Neural cell (in vitro differentiated cells): ENCODE results near the gene WWC2. TPM values are rescaled to one million over a fixed set of nuclear protein-coding genes. Genes with fewer than 3 reads are reported as not detected.

Experiments used
- H2AFZ ChIP-seq: fragments of 200-600, 300-800 bp; sonication (generic), shearing (Covaris generic); 2 replicates; pipeline ENCODE4 v1.6.0; 2014; ENCODE audit warnings: low read depth, mild to moderate bottlenecking, antibody characterized with exemption, low read length, moderate library complexity
- H3F3A ChIP-seq: fragments of 200-600 bp; shearing (Covaris generic); 2 replicates; pipeline ENCODE4 v1.6.1; 2016; ENCODE audit warnings: mild to moderate bottlenecking, moderate library complexity, mixed read lengths, antibody characterized with exemption, low read length; ENCODE audit not compliant: insufficient read depth, poor library complexity, severe bottlenecking
- H3K27ac ChIP-seq: fragments of 200-600, 300-800 bp; sonication (generic), shearing (Covaris generic); 2 replicates; pipeline ENCODE4 v1.5.1; 2014; ENCODE audit warnings: mild to moderate bottlenecking, low read length, moderate library complexity
- H3K27me3 ChIP-seq: fragments of 300-800, 200-600 bp; sonication (generic), shearing (Covaris generic); 2 replicates; pipeline ENCODE4 v1.6.0; 2014; ENCODE audit warnings: mild to moderate bottlenecking, low read depth, low read length, moderate library complexity; ENCODE audit not compliant: insufficient read depth
- H3K36me3 ChIP-seq: fragments of 300-800, 200-600 bp; sonication (generic), shearing (Covaris generic); 2 replicates; pipeline ENCODE4 v1.5.1; 2014; ENCODE audit warnings: mild to moderate bottlenecking, antibody characterized with exemption, low read length, moderate library complexity; ENCODE audit not compliant: insufficient read depth
- H3K4me2 ChIP-seq: fragments of 300-800, 200-600 bp; sonication (generic), shearing (Covaris generic); 2 replicates; pipeline ENCODE4 v1.6.0; 2014; ENCODE audit warnings: mild to moderate bottlenecking, low read length
- H3K4me3 ChIP-seq: fragments of 300-800, 200-600 bp; sonication (generic), shearing (Covaris generic); 2 replicates; pipeline ENCODE4 v1.5.1; 2014; ENCODE audit warnings: mild to moderate bottlenecking, low read length, moderate library complexity
- H3K79me2 ChIP-seq: fragments of 200-600 bp; shearing (Covaris generic); replicated peaks from 2 replicates; pipeline ENCODE4 v1.6.0; 2014; ENCODE audit warnings: mild to moderate bottlenecking, low read length, moderate library complexity; ENCODE audit not compliant: insufficient read depth
- H3K9ac ChIP-seq: fragments of 300-800, 200-600 bp; sonication (generic), shearing (Covaris generic); 2 replicates; pipeline ENCODE4 v1.6.1; 2016; ENCODE audit warnings: mild to moderate bottlenecking, low read length, mixed read lengths
- H3K9me2 ChIP-seq: fragments of 200-600 bp; shearing (Covaris generic); 2 replicates; pipeline ENCODE4 v1.6.1; 2016; ENCODE audit warnings: mild to moderate bottlenecking, low read length, mixed read lengths; ENCODE audit not compliant: insufficient read depth
- H3K9me3 ChIP-seq: fragments of 200-600, 300-800 bp; sonication (generic), shearing (Covaris generic); 2 replicates; pipeline ENCODE4 v1.6.1; 2016; ENCODE audit warnings: mild to moderate bottlenecking, mixed run types, low read length, moderate library complexity, mixed read lengths
- H4K20me1 ChIP-seq: fragments of 200-600 bp; shearing (Covaris generic); 2 replicates; pipeline ENCODE4 v1.6.1; 2016; ENCODE audit warnings: mild to moderate bottlenecking, mixed run types; ENCODE audit not compliant: insufficient read depth
- EP300 ChIP-seq: fragments of 450-650 bp; conservative IDR thresholded peaks from 2 replicates; pipeline ENCODE4 v1.6.1; 2014; ENCODE audit warnings: antibody characterized with exemption, mild to moderate bottlenecking, moderate library complexity; ENCODE audit not compliant: poor library complexity, severe bottlenecking
- EZH2 ChIP-seq: fragments of 200-600, 300-800 bp; shearing (Covaris generic), sonication (generic); IDR thresholded peaks from 2 replicates; pipeline ENCODE4 v1.6.1; 2014; ENCODE audit warnings: antibody characterized with exemption, low read length, borderline replicate concordance, mild to moderate bottlenecking; ENCODE audit not compliant: insufficient read depth, poor library complexity, severe bottlenecking
- MXI1 ChIP-seq: fragments of 450-650 bp; conservative IDR thresholded peaks from 2 replicates; pipeline ENCODE4 v1.6.1; 2014; ENCODE audit warnings: antibody characterized with exemption, mild to moderate bottlenecking; ENCODE audit not compliant: poor library complexity, severe bottlenecking
- POLR2AphosphoS5 ChIP-seq: IDR thresholded peaks from 2 replicates; pipeline ENCODE4 v1.6.1; 2012
- RAD21 ChIP-seq: fragments of 450-650 bp; conservative IDR thresholded peaks from 2 replicates; pipeline ENCODE4 v1.6.1; 2014; ENCODE audit warnings: antibody characterized with exemption, mild to moderate bottlenecking, moderate library complexity
- SMC3 ChIP-seq: fragments of 450-650 bp; conservative IDR thresholded peaks from 2 replicates; pipeline ENCODE4 v1.6.1; 2014; ENCODE audit warnings: antibody characterized with exemption, mild to moderate bottlenecking, moderate library complexity; ENCODE audit not compliant: poor library complexity
- TAF1 ChIP-seq: IDR thresholded peaks from 2 replicates; pipeline ENCODE4 v1.6.1; 2012; ENCODE audit warnings: low read depth
- polyA plus RNA-seq: library from polyadenylated mRNA; depleted of rRNA; stranded (reverse); fragments of >200 nt; gene quantifications from 2 replicates; pipeline ENCODE4 v1.2.3, GENCODE V29; 2014
- TF ChIP-seq, protein P1 (sequence below): fragments of 450-650 bp; IDR thresholded peaks from 2 replicates; pipeline ENCODE4 v1.5.1; 2014; ENCODE audit warnings: antibody characterized with exemption, mild to moderate bottlenecking, moderate library complexity; ENCODE audit not compliant: poor library complexity, severe bottlenecking
- TF ChIP-seq, protein P2 (sequence below): IDR thresholded peaks from 2 replicates; pipeline ENCODE4 v1.6.1; 2012; ENCODE audit warnings: borderline replicate concordance

The WWC2 gene
- polyA plus RNA-seq, 1 donor from 2014 or later, result 5.7 TPM

DNA sequence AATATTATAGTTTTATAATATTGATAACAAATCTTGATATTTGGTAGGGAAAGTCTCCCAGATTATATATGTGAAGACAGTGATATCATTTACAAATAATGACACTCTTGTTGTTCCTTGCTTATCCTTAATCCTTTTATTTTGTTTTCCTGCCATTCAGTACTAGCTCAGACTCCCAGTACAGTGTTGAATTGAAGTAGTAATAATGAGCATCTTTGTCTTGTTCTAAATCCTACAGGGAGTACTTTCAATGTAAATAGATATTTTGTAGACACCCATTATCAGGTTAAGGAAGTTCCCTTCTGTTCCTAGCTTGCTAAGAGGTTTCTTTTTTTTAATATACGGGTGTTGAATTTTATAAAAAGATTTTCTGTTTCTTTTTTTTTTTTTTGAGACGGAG lies 33.0 kb downstream of the WWC2 start:
- no peak overlapping the region for H3K4me3 ChIP-seq
- no peaks in the 10 kb centered on the region for H3K9me3 ChIP-seq
- no peaks in the 10 kb centered on the region for H3K79me2 ChIP-seq
- H3F3A ChIP-seq, result no peaks in the 10 kb centered on the region
- no peaks in the 10 kb centered on the region for H3K36me3 ChIP-seq
- no peak overlapping the region for H2AFZ ChIP-seq
- H3K27ac ChIP-seq, result no peak overlapping the region
- TF ChIP-seq POLR2AphosphoS5 (no peak), MXI1 (no peak), EP300 (no peak), EZH2 (no peak), SMC3 (no peak), TAF1 (no peak), RAD21 (no peak)
- TF ChIP-seq, protein P1, sequence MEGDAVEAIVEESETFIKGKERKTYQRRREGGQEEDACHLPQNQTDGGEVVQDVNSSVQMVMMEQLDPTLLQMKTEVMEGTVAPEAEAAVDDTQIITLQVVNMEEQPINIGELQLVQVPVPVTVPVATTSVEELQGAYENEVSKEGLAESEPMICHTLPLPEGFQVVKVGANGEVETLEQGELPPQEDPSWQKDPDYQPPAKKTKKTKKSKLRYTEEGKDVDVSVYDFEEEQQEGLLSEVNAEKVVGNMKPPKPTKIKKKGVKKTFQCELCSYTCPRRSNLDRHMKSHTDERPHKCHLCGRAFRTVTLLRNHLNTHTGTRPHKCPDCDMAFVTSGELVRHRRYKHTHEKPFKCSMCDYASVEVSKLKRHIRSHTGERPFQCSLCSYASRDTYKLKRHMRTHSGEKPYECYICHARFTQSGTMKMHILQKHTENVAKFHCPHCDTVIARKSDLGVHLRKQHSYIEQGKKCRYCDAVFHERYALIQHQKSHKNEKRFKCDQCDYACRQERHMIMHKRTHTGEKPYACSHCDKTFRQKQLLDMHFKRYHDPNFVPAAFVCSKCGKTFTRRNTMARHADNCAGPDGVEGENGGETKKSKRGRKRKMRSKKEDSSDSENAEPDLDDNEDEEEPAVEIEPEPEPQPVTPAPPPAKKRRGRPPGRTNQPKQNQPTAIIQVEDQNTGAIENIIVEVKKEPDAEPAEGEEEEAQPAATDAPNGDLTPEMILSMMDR, result no peak
- TF ChIP-seq, protein P2, sequence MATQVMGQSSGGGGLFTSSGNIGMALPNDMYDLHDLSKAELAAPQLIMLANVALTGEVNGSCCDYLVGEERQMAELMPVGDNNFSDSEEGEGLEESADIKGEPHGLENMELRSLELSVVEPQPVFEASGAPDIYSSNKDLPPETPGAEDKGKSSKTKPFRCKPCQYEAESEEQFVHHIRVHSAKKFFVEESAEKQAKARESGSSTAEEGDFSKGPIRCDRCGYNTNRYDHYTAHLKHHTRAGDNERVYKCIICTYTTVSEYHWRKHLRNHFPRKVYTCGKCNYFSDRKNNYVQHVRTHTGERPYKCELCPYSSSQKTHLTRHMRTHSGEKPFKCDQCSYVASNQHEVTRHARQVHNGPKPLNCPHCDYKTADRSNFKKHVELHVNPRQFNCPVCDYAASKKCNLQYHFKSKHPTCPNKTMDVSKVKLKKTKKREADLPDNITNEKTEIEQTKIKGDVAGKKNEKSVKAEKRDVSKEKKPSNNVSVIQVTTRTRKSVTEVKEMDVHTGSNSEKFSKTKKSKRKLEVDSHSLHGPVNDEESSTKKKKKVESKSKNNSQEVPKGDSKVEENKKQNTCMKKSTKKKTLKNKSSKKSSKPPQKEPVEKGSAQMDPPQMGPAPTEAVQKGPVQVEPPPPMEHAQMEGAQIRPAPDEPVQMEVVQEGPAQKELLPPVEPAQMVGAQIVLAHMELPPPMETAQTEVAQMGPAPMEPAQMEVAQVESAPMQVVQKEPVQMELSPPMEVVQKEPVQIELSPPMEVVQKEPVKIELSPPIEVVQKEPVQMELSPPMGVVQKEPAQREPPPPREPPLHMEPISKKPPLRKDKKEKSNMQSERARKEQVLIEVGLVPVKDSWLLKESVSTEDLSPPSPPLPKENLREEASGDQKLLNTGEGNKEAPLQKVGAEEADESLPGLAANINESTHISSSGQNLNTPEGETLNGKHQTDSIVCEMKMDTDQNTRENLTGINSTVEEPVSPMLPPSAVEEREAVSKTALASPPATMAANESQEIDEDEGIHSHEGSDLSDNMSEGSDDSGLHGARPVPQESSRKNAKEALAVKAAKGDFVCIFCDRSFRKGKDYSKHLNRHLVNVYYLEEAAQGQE, result no peak
- H3K4me2 ChIP-seq, result no peak overlapping the region
- no peaks in the 10 kb centered on the region for H4K20me1 ChIP-seq
- H3K9ac ChIP-seq, result no peak overlapping the region
- H3K27me3 ChIP-seq, result no peaks in the 10 kb centered on the region
- H3K9me2 ChIP-seq, result no peaks in the 10 kb centered on the region

DNA sequence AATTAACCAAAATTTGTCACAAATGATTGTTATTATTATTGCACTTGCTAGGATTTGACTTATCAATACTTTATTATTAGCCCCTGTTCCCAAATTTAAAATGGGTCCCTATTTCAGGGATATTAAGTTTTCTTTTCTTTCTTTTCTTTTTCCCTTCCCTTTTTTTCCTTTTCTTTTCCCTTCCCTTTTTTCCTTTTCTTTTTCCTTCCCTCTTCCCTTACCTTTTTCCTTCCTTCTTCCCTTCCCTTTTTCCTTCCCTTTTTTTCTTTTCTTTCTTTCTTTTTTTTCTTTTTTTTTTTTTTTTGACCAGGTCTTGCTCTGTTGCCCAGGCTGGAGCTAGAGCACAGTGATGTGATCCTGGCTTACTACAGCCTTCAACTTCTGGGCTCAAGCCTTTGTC lies 33.8 kb downstream of the WWC2 start:
- no peak overlapping the region for H3K9ac ChIP-seq
- TF ChIP-seq EZH2 (no peak), EP300 (no peak), MXI1 (no peak), POLR2AphosphoS5 (no peak), SMC3 (no peak), RAD21 (no peak), TAF1 (no peak)
- TF ChIP-seq, protein P1, result no peak
- TF ChIP-seq, protein P2, result no peak
- no peaks in the 10 kb centered on the region for H3K79me2 ChIP-seq
- no peaks in the 10 kb centered on the region for H3K9me2 ChIP-seq
- H3K36me3 ChIP-seq, result no peaks in the 10 kb centered on the region
- no peaks in the 10 kb centered on the region for H3F3A ChIP-seq
- no peaks in the 10 kb centered on the region for H3K9me3 ChIP-seq
- no peak overlapping the region for H2AFZ ChIP-seq
- no peak overlapping the region for H3K4me3 ChIP-seq
- no peak overlapping the region for H3K4me2 ChIP-seq
- no peak overlapping the region for H3K27ac ChIP-seq
- no peaks in the 10 kb centered on the region for H3K27me3 ChIP-seq
- H4K20me1 ChIP-seq, result no peaks in the 10 kb centered on the region
